Vagina (tissue), 2 donors: Measurements from ENCODE around the gene WIPF3. TPM values are rescaled to one million over a fixed set of nuclear protein-coding genes. Genes with fewer than 3 reads are reported as not detected.

Experiments used
- DNase-seq, 2 donors: peaks; one replicate each; pipeline ENCODE4 v3.0.0-alpha.2; 2017; ENCODE audit errors: extremely low spot score in 2 of 2
- H3K27ac ChIP-seq: fragments of 200-600 bp; sonication (generic); one replicate; pipeline ENCODE4 v1.5.1; 2019
- H3K27me3 ChIP-seq: fragments of 200-600 bp; sonication (generic); one replicate; pipeline ENCODE4 v1.5.1; 2019
- H3K36me3 ChIP-seq, 2 donors: fragments of 200-600 bp; sonication (generic); one replicate each; pipeline ENCODE4 v1.5.1; 2017 to 2019
- H3K4me1 ChIP-seq: fragments of 200-600 bp; sonication (generic); one replicate; pipeline ENCODE4 v1.5.1; 2019
- H3K4me3 ChIP-seq, 2 donors: fragments of 200-600 bp; sonication (generic); 1 replicate in 1 of 2; 2 replicates in 1 of 2; pipeline ENCODE4 v1.5.1; 2016 to 2019
- H3K9me3 ChIP-seq: fragments of 200-600 bp; sonication (generic); one replicate; pipeline ENCODE4 v1.5.1; 2019
- POLR2A ChIP-seq, 2 donors: fragments of 450-650 bp; IDR thresholded peaks; one replicate each; pipeline ENCODE4 v1.6.1; 2017; ENCODE audit warnings: antibody characterized with exemption in 2 of 2, mild to moderate bottlenecking in 2 of 2, moderate library complexity in 2 of 2
- POLR2AphosphoS5 ChIP-seq, 2 donors: sonication (generic); formaldehyde crosslinking; IDR thresholded peaks; one replicate each; pipeline ENCODE4 v1.9.0; 2017; ENCODE audit warnings: antibody characterized with exemption in 2 of 2, mild to moderate bottlenecking in 2 of 2, low read depth in 1 of 2; ENCODE audit not compliant: insufficient read depth in 1 of 2
- intact Hi-C: fragments of 100-400 bp; cut with DNase I; formaldehyde crosslinking; loops from one replicate; pipeline ENCODE4 v1.15.1; 2023
- total RNA-seq: library from RNA; depleted of rRNA; stranded (reverse); fragments of >200 nt; gene quantifications from one replicate; pipeline ENCODE4 v1.2.3, GENCODE V29; 2016
- TF ChIP-seq, protein P1 (sequence below), 3 experiments: fragments of 450-650 bp in 2 of 3; fragments of 200-600 bp in 1 of 3; sonication (generic) in 1 of 3; IDR thresholded peaks; one replicate each; pipeline ENCODE4 v1.5.1; 2017 to 2019; ENCODE audit warnings: antibody characterized with exemption in 3 of 3, mild to moderate bottlenecking in 2 of 3, moderate library complexity in 2 of 3

WIPF3 gene
- total RNA-seq, 1 donor from 2014 or later = 0.25 TPM

DNA sequence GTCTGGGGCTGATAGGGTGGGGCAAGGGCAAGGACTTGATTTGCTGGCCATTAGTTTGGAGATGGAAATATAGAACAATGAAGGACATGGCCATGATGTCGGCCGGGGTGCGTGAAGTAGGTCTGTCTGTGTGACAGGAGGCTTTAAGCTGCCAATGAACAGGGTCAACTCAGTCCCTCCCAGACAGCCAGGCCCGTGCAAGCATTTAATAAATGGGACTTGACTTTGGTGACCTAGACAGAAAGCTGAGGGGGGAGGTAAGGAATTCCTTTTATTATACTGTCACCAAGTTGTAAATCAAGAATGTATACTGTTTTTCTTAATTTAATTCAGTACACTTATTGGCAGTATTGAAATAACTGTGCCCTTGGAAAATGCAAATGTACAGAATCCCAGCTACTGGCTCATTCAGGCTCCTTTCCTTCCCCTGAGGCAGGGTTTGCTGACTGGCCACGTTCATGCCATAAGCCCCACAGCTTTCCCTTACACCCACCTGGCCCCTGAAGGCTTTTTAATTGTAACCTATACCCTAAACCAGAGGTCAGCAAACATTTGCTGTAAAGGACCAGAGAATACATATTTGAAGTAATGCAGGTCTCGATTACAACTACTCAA, 87.2 kb downstream of the WIPF3 start:
- Histone ChIP-seq H3K36me3 (no peaks in the 10 kb centered on the region), H3K27me3 (no peaks in the 10 kb centered on the region), H3K4me3 (no peak overlapping the region), H3K27ac (no peak overlapping the region), H3K9me3 (no peaks in the 10 kb centered on the region), H3K4me1 (no peaks in the 10 kb centered on the region)
- no peak for DNase-seq
- TF ChIP-seq POLR2AphosphoS5 (IDR thresholded peaks at IDR 0.05; ENCODE audit: insufficient read depth in 1 of 2, low read depth in 1 of 2) = no peak
- no peak for TF ChIP-seq POLR2A (IDR thresholded peaks at IDR 0.05)
- TF ChIP-seq, protein P1, sequence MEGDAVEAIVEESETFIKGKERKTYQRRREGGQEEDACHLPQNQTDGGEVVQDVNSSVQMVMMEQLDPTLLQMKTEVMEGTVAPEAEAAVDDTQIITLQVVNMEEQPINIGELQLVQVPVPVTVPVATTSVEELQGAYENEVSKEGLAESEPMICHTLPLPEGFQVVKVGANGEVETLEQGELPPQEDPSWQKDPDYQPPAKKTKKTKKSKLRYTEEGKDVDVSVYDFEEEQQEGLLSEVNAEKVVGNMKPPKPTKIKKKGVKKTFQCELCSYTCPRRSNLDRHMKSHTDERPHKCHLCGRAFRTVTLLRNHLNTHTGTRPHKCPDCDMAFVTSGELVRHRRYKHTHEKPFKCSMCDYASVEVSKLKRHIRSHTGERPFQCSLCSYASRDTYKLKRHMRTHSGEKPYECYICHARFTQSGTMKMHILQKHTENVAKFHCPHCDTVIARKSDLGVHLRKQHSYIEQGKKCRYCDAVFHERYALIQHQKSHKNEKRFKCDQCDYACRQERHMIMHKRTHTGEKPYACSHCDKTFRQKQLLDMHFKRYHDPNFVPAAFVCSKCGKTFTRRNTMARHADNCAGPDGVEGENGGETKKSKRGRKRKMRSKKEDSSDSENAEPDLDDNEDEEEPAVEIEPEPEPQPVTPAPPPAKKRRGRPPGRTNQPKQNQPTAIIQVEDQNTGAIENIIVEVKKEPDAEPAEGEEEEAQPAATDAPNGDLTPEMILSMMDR (IDR thresholded peaks at IDR 0.05) = no peak
- intact Hi-C loops = no loop called here

DNA sequence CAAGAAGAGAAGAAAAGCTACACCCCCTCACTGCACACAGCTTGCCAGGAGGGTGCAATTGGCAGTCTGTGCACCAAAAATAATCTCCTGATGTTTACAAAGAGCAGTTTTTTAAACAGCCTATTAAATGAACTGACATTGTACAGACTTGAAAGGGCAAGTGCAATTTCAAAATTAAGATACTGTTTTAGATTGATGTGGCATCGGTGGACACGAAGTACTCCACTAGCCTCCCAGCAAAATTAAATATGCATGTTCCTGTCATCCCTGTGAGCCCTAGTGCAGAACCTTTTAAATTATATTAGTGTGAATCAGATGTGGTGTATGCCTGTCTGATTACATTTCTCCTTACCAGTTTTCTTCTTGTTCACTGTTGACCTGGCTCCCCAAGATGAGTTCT, 87.9 kb downstream of the WIPF3 start:
- intact Hi-C loops = no loop called here
- Histone ChIP-seq H3K27me3 (no peaks in the 10 kb centered on the region), H3K4me3 (no peak overlapping the region), H3K9me3 (no peaks in the 10 kb centered on the region), H3K4me1 (no peaks in the 10 kb centered on the region), H3K36me3 (no peaks in the 10 kb centered on the region), H3K27ac (no peak overlapping the region)
- TF ChIP-seq, protein P1 (IDR thresholded peaks at IDR 0.05) = no peak
- no peak for TF ChIP-seq POLR2AphosphoS5 (IDR thresholded peaks at IDR 0.05; ENCODE audit: insufficient read depth in 1 of 2, low read depth in 1 of 2)
- no peak for TF ChIP-seq POLR2A (IDR thresholded peaks at IDR 0.05)
- no peak for DNase-seq

DNA sequence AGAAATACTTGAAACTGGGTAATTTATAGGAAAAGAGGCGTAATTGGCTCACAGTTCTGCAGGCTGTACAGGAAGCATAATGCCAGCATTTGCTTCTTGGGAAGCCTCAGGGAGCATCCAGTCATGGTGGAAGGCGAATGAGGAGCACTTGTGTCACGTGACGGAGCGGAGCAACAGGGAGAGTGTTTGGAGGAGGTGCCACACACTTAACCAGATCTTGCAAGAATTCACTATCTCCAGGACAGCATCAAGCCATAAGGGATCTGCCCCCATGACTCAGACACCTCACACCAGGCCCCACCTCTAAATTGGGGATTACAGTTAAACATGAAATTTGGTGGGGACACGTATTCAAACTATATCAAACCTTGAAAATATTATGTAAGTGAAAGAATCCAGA, 89.3 kb downstream of the WIPF3 start:
- peak in 1 of 2 donors; percentile 28 for DNase-seq
- intact Hi-C loops = no loop called here
- no peak overlapping the region for H3K4me3 ChIP-seq
- TF ChIP-seq, protein P1 (IDR thresholded peaks at IDR 0.05) = no peak
- TF ChIP-seq POLR2A (IDR thresholded peaks at IDR 0.05) = no peak
- TF ChIP-seq POLR2AphosphoS5 (IDR thresholded peaks at IDR 0.05; ENCODE audit: insufficient read depth in 1 of 2, low read depth in 1 of 2) = no peak
- no peaks in the 10 kb centered on the region for H3K4me1 ChIP-seq
- no peaks in the 10 kb centered on the region for H3K36me3 ChIP-seq
- no peaks in the 10 kb centered on the region for H3K27me3 ChIP-seq
- H3K9me3 ChIP-seq = no peaks in the 10 kb centered on the region
- no peak overlapping the region for H3K27ac ChIP-seq

DNA sequence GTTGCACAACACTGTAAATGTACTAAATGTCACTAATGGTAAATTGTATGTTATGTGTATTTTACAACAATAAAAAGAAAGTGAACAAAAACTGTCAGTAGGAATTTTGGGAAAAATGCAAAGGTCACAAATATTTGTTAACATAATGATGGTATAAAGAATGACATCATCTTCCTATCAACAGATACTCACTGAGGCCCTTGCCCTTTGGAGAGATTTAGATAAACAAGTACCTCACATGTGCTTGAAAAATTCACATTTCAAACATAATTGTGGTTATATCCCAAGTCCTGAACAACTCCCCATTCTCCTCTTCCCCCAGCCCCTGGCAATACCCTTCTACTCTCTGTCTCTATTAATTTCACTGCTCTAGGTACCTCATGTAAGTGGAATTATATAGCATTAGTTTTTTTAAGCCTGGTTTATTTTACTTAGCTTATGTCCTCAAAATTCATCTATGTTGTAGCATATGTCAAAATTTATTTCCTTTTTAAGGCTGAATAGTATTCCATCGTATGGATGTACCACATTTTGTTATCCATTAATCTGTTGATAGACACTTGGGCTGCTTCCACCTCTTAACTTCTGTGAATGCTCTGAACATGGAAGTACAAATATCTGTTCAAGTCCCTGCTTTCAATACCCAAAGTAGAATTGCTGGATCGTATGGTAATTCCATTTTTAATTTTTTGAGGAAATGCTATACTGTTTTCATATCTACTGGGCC, 90.5 kb downstream of the WIPF3 start:
- DNase-seq = no peak
- intact Hi-C loops = no loop called here
- Histone ChIP-seq H3K27me3 (no peaks in the 10 kb centered on the region), H3K9me3 (no peaks in the 10 kb centered on the region), H3K36me3 (no peaks in the 10 kb centered on the region), H3K4me1 (no peaks in the 10 kb centered on the region), H3K27ac (no peak overlapping the region), H3K4me3 (no peak overlapping the region)
- TF ChIP-seq, protein P1 (IDR thresholded peaks at IDR 0.05) = no peak
- TF ChIP-seq POLR2AphosphoS5 (IDR thresholded peaks at IDR 0.05; ENCODE audit: insufficient read depth in 1 of 2, low read depth in 1 of 2) (no peak), POLR2A (IDR thresholded peaks at IDR 0.05) (no peak)

DNA sequence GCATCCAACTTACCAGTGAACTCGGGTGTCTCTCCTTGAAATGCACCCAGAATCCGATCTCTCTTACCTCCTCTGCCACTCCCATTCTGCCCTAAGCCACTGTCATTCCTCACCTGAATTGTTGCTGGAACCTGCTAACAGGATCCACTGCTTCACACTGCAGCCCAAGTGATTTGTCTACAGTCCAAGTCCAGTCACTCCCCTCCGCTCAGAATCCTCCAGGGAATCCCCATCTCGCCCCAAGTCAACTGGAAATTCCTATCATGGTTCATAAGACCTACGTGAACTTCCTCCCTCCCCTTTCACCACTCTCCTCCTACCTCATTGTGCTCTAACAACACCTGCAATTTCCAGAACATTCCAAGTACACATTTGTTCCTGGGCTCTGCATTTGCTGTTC, 92.0 kb downstream of the WIPF3 start:
- Histone ChIP-seq H3K4me3 (no peak overlapping the region), H3K27ac (no peak overlapping the region), H3K4me1 (no peaks in the 10 kb centered on the region), H3K9me3 (no peaks in the 10 kb centered on the region), H3K27me3 (no peaks in the 10 kb centered on the region), H3K36me3 (no peaks in the 10 kb centered on the region)
- DNase-seq = peak in 1 of 2 donors; percentile 70
- intact Hi-C loops = no loop called here
- TF ChIP-seq, protein P1 (IDR thresholded peaks at IDR 0.05) = no peak
- no peak for TF ChIP-seq POLR2AphosphoS5 (IDR thresholded peaks at IDR 0.05; ENCODE audit: insufficient read depth in 1 of 2, low read depth in 1 of 2)
- no peak for TF ChIP-seq POLR2A (IDR thresholded peaks at IDR 0.05)
